Cardiac muscle cell (in vitro differentiated cells and primary cell): ENCODE results near the gene HOXA7. TPM values are rescaled to one million over a fixed set of nuclear protein-coding genes. Genes with fewer than 3 reads are reported as not detected.

Experiments
- DNase-seq, 2 donors: peaks; one replicate each; pipeline versions ENCODE4 v3.0.0 to v3.0.0-alpha.2; 2010 to 2017; ENCODE audit warnings: low read depth in 1 of 2, low spot score in 1 of 2
- H3K27ac ChIP-seq: fragments of 200-600 bp; sonication (generic); 2 replicates; pipeline ENCODE4 v1.5.1; 2016
- H3K27me3 ChIP-seq: fragments of 200-600 bp; sonication (generic); 2 replicates; pipeline ENCODE4 v1.6.0; 2016; ENCODE audit warnings: control low read depth
- H3K36me3 ChIP-seq: fragments of 200-600 bp; sonication (generic); 2 replicates; pipeline ENCODE4 v1.5.1; 2016; ENCODE audit warnings: control low read depth
- H3K4me1 ChIP-seq: fragments of 200-600 bp; sonication (generic); 2 replicates; pipeline ENCODE4 v1.8.1; 2017; ENCODE audit warnings: low read depth, mild to moderate bottlenecking, mixed run types
- H3K4me3 ChIP-seq: fragments of 200-600 bp; sonication (generic); 2 replicates; pipeline ENCODE4 v1.5.1; 2016; ENCODE audit warnings: mild to moderate bottlenecking
- H3K9me3 ChIP-seq: fragments of 200-600 bp; sonication (generic); 2 replicates; pipeline ENCODE4 v1.5.1; 2017; ENCODE audit warnings: low read depth, mild to moderate bottlenecking, control low read depth
- CTCF ChIP-seq: IDR thresholded peaks from 2 replicates; pipeline ENCODE4 v1.5.1; 2012; ENCODE audit warnings: low read depth, mild to moderate bottlenecking, low read length
- polyA plus RNA-seq: library from polyadenylated mRNA; unstranded; fragments of >200 nt; fragmentation: Nextera tagmentation; extraction: Ambion mirVana; gene quantifications from 2 replicates; pipeline ENCODE4 v1.2.1, GENCODE V29; 2016
- total RNA-seq: library from RNA; depleted of rRNA; stranded (reverse); fragments of >200 nt; gene quantifications from 2 replicates; pipeline ENCODE4 v1.2.3, GENCODE V29; 2016

The HOXA7 gene
- total and polyA plus RNA-seq, 2 experiments from 2014 or later: not detected

GRCh38 chr7:27171325-27171636, 14.8 kb upstream of the HOXA7 start:
- no peaks in the 10 kb centered on the region for H3K9me3 ChIP-seq
- no peak overlapping the region for H3K4me3 ChIP-seq
- no peak for DNase-seq
- no peak for TF ChIP-seq CTCF
- H3K4me1 ChIP-seq: peaks cover 3% of the 10 kb centered on the region
- peaks cover 100% of the 10 kb centered on the region for H3K27me3 ChIP-seq
- no peak overlapping the region for H3K27ac ChIP-seq
- no peaks in the 10 kb centered on the region for H3K36me3 ChIP-seq

GRCh38 chr7:27170426-27171324, 14.2 kb upstream of the HOXA7 start:
- Histone ChIP-seq H3K36me3 (no peaks in the 10 kb centered on the region), H3K27me3 (peaks cover 100% of the 10 kb centered on the region), H3K9me3 (no peaks in the 10 kb centered on the region), H3K4me1 (peaks cover 3% of the 10 kb centered on the region), H3K27ac (no peak overlapping the region), H3K4me3 (no peak overlapping the region)
- DNase-seq: no peak
- TF ChIP-seq CTCF: no peak

GRCh38 chr7:27169658-27170425, 13.4 kb upstream of the HOXA7 start:
- H3K4me3 ChIP-seq: no peak overlapping the region
- no peak overlapping the region for H3K27ac ChIP-seq
- no peak for DNase-seq
- H3K9me3 ChIP-seq: no peaks in the 10 kb centered on the region
- no peaks in the 10 kb centered on the region for H3K36me3 ChIP-seq
- no peak for TF ChIP-seq CTCF
- H3K4me1 ChIP-seq: peaks cover 3% of the 10 kb centered on the region
- peaks cover 100% of the 10 kb centered on the region for H3K27me3 ChIP-seq

- H3K9me3 ChIP-seq: no peaks in the 10 kb centered on the region
- no peak for TF ChIP-seq CTCF
- no peak overlapping the region for H3K27ac ChIP-seq
- H3K4me1 ChIP-seq: peaks cover 3% of the 10 kb centered on the region
- no peak for DNase-seq
- no peak overlapping the region for H3K4me3 ChIP-seq
- no peaks in the 10 kb centered on the region for H3K36me3 ChIP-seq
- H3K27me3 ChIP-seq: peaks cover 100% of the 10 kb centered on the region
Observed at GRCh38 chr7:27168265-27168947, 11.9 kb upstream of the HOXA7 start.

- H3K4me1 ChIP-seq: peaks cover 3% of the 10 kb centered on the region
- H3K9me3 ChIP-seq: no peaks in the 10 kb centered on the region
- H3K27ac ChIP-seq: no peak overlapping the region
- H3K4me3 ChIP-seq: no peak overlapping the region
- peaks cover 100% of the 10 kb centered on the region for H3K27me3 ChIP-seq
- TF ChIP-seq CTCF: no peak
- no peak for DNase-seq
- H3K36me3 ChIP-seq: no peaks in the 10 kb centered on the region
Observed at GRCh38 chr7:27167916-27168264, 11.4 kb upstream of the HOXA7 start.
